ENCODE data around the gene MSANTD1.

GRCh38 chr4:3223956-3224748, 24.8 kb upstream of the MSANTD1 start:
- TF ChIP-seq ZNF274 (IDR thresholded peaks at IDR 0.05; ENCODE audit: low read depth, low read length) (no peak), CTCF (IDR thresholded peaks at IDR 0.05 in 2 of 3, conservative IDR thresholded peaks at IDR 0.05 in 1 of 3; ENCODE audit: borderline replicate concordance in 1 of 3, insufficient read depth in 1 of 3, low read depth in 2 of 3, low read length in 2 of 3) (no peak), SP1 (IDR thresholded peaks at IDR 0.05; ENCODE audit: low read depth) (no peak), REST (IDR thresholded peaks at IDR 0.05; ENCODE audit: low read depth) (no peak), EZH2phosphoT487 (IDR thresholded peaks at IDR 0.05; ENCODE audit: borderline replicate concordance) (no peak), ZBTB33 (IDR thresholded peaks at IDR 0.05; ENCODE audit: extremely low read depth, insufficient replicate concordance, low read length) (no peak), POLR2A (IDR thresholded peaks at IDR 0.05; ENCODE audit: borderline replicate concordance, extremely low read depth, insufficient read depth, insufficient read length) (no peak), POLR2AphosphoS5 (IDR thresholded peaks at IDR 0.05; ENCODE audit: low read depth, low read length) (no peak), CEBPB (IDR thresholded peaks at IDR 0.05; ENCODE audit: low read depth) (no peak), ATF3 (IDR thresholded peaks at IDR 0.05) (no peak), TCF7L2 (IDR thresholded peaks at IDR 0.05; ENCODE audit: borderline replicate concordance, extremely low read depth, insufficient read depth, insufficient read length) (no peak)

Data from HCT116 (cell line).